ENCODE results near the gene POMT1.
"Not testable (repeated sequence)": the region's sequence is repeated elsewhere in the genome, so short reads cannot be mapped to it uniquely, and the experiment has no call there.

The POMT1 gene

GRCh38 chr9:131500939-131501541 is 1.7 kb upstream of the POMT1 start:
- no peaks in the 10 kb centered on the region for H3K9me3 ChIP-seq (ENCODE audit: control insufficient read depth, low read depth, low read length)
- H3K9ac ChIP-seq (ENCODE audit: low read length) = no peak overlapping the region
- peaks cover 38% of the 10 kb centered on the region for H3K36me3 ChIP-seq (ENCODE audit: control insufficient read depth, low read depth, low read length)
- no peak overlapping the region for H3K4me3 ChIP-seq (ENCODE audit: low read length)
- H3K4me1 ChIP-seq (ENCODE audit: control insufficient read depth, low read depth, low read length) = peaks cover 6% of the 10 kb centered on the region
- H3K27ac ChIP-seq (ENCODE audit: low read length) = no peak overlapping the region
- H3K27me3 ChIP-seq (ENCODE audit: control insufficient read depth, insufficient read depth, low read length) = peaks cover 10% of the 10 kb centered on the region

DNA sequence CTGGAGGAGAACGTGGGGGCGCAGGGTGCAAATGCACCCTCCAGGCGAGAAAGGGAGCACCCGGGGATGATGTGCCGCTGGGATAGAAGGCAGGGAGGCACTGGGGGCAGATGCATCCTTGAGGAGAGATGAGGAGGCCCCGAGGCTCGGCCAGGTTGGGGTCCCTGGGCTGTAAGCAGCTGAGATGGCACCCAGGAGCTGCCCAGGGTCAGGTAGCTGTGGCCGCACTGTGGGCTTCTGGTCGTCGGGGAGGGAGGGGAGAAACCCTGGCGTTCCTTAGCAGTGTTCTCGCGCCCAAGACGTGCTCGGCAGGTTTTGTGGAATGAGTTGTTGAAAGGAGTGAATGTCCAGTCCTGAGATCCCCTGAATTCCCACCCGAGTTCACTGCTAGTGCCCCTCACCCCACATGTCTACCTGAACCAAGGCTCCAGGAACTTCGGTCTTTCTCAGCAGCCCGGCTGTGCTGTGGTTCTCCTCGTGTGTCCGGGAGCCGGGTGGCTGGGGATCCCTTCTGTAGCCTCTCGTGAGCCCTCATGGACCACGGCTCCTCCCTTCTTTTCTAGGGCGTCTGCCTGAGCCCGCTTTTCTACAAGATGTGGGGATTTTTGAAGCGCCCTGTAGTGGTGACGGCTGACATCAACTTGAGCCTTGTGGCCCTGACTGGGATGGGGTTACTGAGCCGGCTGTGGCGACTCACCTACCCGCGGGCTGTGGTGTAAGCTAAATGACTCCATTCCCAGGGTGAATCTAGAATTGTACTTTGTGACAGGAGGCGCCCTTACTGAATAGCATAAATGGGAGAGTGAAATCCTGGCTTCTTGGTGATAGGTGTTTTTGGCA is 1.1 kb downstream of the POMT1 start:
- Histone ChIP-seq H3K36me3 (ENCODE audit: control insufficient read depth, low read depth, low read length) (peaks cover 14% of the 10 kb centered on the region), H3K27ac (ENCODE audit: low read length) (no peak overlapping the region), H3K4me1 (ENCODE audit: control insufficient read depth, low read depth, low read length) (peaks cover 6% of the 10 kb centered on the region), H3K9ac (ENCODE audit: low read length) (peak overlapping the region; percentile 57), H3K9me3 (ENCODE audit: control insufficient read depth, low read depth, low read length) (no peaks in the 10 kb centered on the region), H3K4me3 (ENCODE audit: low read length) (peak overlapping the region; percentile 80), H3K27me3 (ENCODE audit: control insufficient read depth, insufficient read depth, low read length) (peaks cover 10% of the 10 kb centered on the region)

DNA sequence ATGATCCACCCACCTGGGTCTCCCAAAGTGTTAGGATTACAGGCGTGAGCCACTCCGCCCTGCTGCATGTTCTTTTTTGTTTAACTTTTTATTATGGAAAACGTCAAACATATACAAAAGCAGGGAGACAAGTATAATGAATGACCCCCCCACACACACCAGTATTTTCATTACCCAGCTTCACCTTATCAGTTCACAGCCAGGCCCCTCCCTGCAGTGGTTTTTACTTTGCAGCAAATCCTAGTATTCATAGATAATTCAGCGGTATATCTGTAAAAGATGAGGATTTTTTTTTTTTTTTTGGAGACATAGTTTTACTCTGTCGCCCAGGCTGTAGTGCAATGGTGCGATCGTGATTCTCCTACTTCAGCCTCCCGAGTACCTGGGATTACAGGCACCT is 2.3 kb downstream of the POMT1 start:
- peaks cover 10% of the 10 kb centered on the region for H3K27me3 ChIP-seq (ENCODE audit: control insufficient read depth, insufficient read depth, low read length)
- no peak overlapping the region for H3K9ac ChIP-seq (ENCODE audit: low read length)
- H3K27ac ChIP-seq (ENCODE audit: low read length) = no peak overlapping the region
- H3K4me1 ChIP-seq (ENCODE audit: control insufficient read depth, low read depth, low read length) = peaks cover 6% of the 10 kb centered on the region
- H3K4me3 ChIP-seq (ENCODE audit: low read length) = no peak overlapping the region
- H3K9me3 ChIP-seq (ENCODE audit: control insufficient read depth, low read depth, low read length) = no peaks in the 10 kb centered on the region
- H3K36me3 ChIP-seq (ENCODE audit: control insufficient read depth, low read depth, low read length) = peaks cover 8% of the 10 kb centered on the region

- Histone ChIP-seq H3K9me3 (ENCODE audit: control insufficient read depth, low read depth, low read length) (no peaks in the 10 kb centered on the region), H3K4me1 (ENCODE audit: control insufficient read depth, low read depth, low read length) (no peaks in the 10 kb centered on the region), H3K9ac (ENCODE audit: low read length) (no peak overlapping the region), H3K36me3 (ENCODE audit: control insufficient read depth, low read depth, low read length) (peaks cover 45% of the 10 kb centered on the region), H3K4me3 (ENCODE audit: low read length) (no peak overlapping the region), H3K27me3 (ENCODE audit: control insufficient read depth, insufficient read depth, low read length) (no peaks in the 10 kb centered on the region), H3K27ac (ENCODE audit: low read length) (no peak overlapping the region)
These were observed 8.7 kb downstream of the POMT1 start for GRCh38 chr9:131511416-131511815.

GRCh38 chr9:131511880-131512279 is 9.2 kb downstream of the POMT1 start:
- no peaks in the 10 kb centered on the region for H3K9me3 ChIP-seq (ENCODE audit: control insufficient read depth, low read depth, low read length)
- H3K9ac ChIP-seq (ENCODE audit: low read length) = no peak overlapping the region
- H3K36me3 ChIP-seq (ENCODE audit: control insufficient read depth, low read depth, low read length) = peaks cover 50% of the 10 kb centered on the region
- H3K27me3 ChIP-seq (ENCODE audit: control insufficient read depth, insufficient read depth, low read length) = no peaks in the 10 kb centered on the region
- no peak overlapping the region for H3K4me3 ChIP-seq (ENCODE audit: low read length)
- H3K27ac ChIP-seq (ENCODE audit: low read length) = no peak overlapping the region
- H3K4me1 ChIP-seq (ENCODE audit: control insufficient read depth, low read depth, low read length) = no peaks in the 10 kb centered on the region

DNA sequence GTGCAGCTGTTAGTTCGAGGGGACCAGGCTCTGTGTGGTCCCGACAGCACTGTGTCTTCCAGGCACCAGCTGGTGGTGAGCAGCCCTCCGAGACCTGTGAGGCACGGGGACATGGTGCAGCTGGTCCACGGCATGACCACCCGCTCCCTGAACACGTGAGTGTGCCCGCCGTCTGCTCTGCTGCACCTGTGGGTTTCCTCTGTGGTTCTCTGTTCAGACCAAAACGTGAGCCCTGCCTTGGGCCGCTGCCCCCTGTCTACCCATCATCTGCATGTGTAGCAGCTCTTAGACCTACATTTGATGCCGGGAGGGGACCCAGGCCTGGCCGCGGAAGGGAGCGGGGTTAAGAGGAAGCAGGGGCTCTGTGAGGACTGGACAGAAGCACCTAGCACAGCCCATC is 10.5 kb downstream of the POMT1 start:
- no peak overlapping the region for H3K27ac ChIP-seq (ENCODE audit: low read length)
- no peaks in the 10 kb centered on the region for H3K27me3 ChIP-seq (ENCODE audit: control insufficient read depth, insufficient read depth, low read length)
- no peaks in the 10 kb centered on the region for H3K9me3 ChIP-seq (ENCODE audit: control insufficient read depth, low read depth, low read length)
- H3K36me3 ChIP-seq (ENCODE audit: control insufficient read depth, low read depth, low read length) = peaks cover 53% of the 10 kb centered on the region
- no peak overlapping the region for H3K4me3 ChIP-seq (ENCODE audit: low read length)
- H3K4me1 ChIP-seq (ENCODE audit: control insufficient read depth, low read depth, low read length) = no peaks in the 10 kb centered on the region
- no peak overlapping the region for H3K9ac ChIP-seq (ENCODE audit: low read length)

DNA sequence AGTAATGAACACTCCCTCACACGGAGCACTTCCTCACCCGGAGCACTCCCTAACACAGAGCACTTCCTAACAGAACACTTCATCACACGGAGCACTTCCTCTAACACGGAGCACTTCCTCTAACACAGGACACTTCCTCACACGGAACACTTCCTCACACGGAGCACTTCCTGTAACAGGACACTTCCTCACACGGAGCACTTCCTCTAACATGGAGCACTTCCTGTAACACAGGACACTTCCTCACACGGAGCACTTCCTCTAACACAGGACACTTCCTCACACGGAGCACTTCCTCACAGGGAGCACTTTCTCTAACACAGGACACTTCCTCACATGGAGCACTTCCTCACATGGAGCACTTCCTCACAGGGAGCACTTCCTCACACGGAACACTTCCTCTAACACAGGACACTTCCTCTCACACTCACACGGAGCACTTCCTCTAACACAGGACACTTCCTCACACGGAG is 12.9 kb downstream of the POMT1 start:
- H3K27me3 ChIP-seq (ENCODE audit: control insufficient read depth, insufficient read depth, low read length); H3K9me3 ChIP-seq (ENCODE audit: control insufficient read depth, low read depth, low read length); H3K4me3 ChIP-seq (ENCODE audit: low read length); H3K27ac ChIP-seq (ENCODE audit: low read length); H3K4me1 ChIP-seq (ENCODE audit: control insufficient read depth, low read depth, low read length); H3K9ac ChIP-seq (ENCODE audit: low read length): not testable (repeated sequence)
- H3K36me3 ChIP-seq (ENCODE audit: control insufficient read depth, low read depth, low read length) = peaks cover 67% of the 10 kb centered on the region

GRCh38 chr9:131516100-131516499 is 13.4 kb downstream of the POMT1 start:
- Histone ChIP-seq H3K27ac (ENCODE audit: low read length) (no peak overlapping the region), H3K27me3 (ENCODE audit: control insufficient read depth, insufficient read depth, low read length) (no peaks in the 10 kb centered on the region), H3K4me3 (ENCODE audit: low read length) (no peak overlapping the region), H3K4me1 (ENCODE audit: control insufficient read depth, low read depth, low read length) (no peaks in the 10 kb centered on the region), H3K9ac (ENCODE audit: low read length) (no peak overlapping the region), H3K9me3 (ENCODE audit: control insufficient read depth, low read depth, low read length) (no peaks in the 10 kb centered on the region), H3K36me3 (ENCODE audit: control insufficient read depth, low read depth, low read length) (peaks cover 63% of the 10 kb centered on the region)

DNA sequence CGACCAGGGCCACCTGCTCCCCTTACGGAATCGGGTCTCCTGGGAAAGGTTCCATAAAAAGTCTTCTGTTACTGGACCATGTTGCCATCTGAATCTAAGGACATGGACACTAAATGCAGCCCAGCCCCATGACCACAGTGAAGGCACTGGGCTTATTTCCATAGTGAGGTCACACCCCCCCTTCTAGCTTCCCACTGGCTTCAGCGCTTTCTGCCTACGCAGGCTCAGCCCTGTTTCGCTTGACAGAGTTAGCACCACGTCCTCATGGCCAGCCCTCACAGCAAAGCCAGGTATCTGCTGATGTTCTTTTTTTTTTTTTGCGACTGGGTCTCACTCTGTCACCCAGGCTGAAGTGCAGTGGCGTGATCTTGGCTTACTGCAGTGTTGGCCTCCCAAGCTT is 14.2 kb downstream of the POMT1 start:
- H3K4me1 ChIP-seq (ENCODE audit: control insufficient read depth, low read depth, low read length) = no peaks in the 10 kb centered on the region
- H3K4me3 ChIP-seq (ENCODE audit: low read length) = no peak overlapping the region
- H3K36me3 ChIP-seq (ENCODE audit: control insufficient read depth, low read depth, low read length) = peaks cover 65% of the 10 kb centered on the region
- H3K9me3 ChIP-seq (ENCODE audit: control insufficient read depth, low read depth, low read length) = no peaks in the 10 kb centered on the region
- no peaks in the 10 kb centered on the region for H3K27me3 ChIP-seq (ENCODE audit: control insufficient read depth, insufficient read depth, low read length)
- no peak overlapping the region for H3K27ac ChIP-seq (ENCODE audit: low read length)
- no peak overlapping the region for H3K9ac ChIP-seq (ENCODE audit: low read length)

GRCh38 chr9:131517761-131518190 is 15.1 kb downstream of the POMT1 start:
- H3K27ac ChIP-seq (ENCODE audit: low read length) = no peak overlapping the region
- no peaks in the 10 kb centered on the region for H3K9me3 ChIP-seq (ENCODE audit: control insufficient read depth, low read depth, low read length)
- no peak overlapping the region for H3K9ac ChIP-seq (ENCODE audit: low read length)
- no peak overlapping the region for H3K4me3 ChIP-seq (ENCODE audit: low read length)
- H3K36me3 ChIP-seq (ENCODE audit: control insufficient read depth, low read depth, low read length) = peaks cover 60% of the 10 kb centered on the region
- H3K4me1 ChIP-seq (ENCODE audit: control insufficient read depth, low read depth, low read length) = no peaks in the 10 kb centered on the region
- H3K27me3 ChIP-seq (ENCODE audit: control insufficient read depth, insufficient read depth, low read length) = no peaks in the 10 kb centered on the region

GRCh38 chr9:131518553-131518952 is 15.8 kb downstream of the POMT1 start:
- Histone ChIP-seq H3K36me3 (ENCODE audit: control insufficient read depth, low read depth, low read length) (peaks cover 57% of the 10 kb centered on the region), H3K9me3 (ENCODE audit: control insufficient read depth, low read depth, low read length) (no peaks in the 10 kb centered on the region), H3K9ac (ENCODE audit: low read length) (no peak overlapping the region), H3K27ac (ENCODE audit: low read length) (no peak overlapping the region), H3K4me3 (ENCODE audit: low read length) (no peak overlapping the region), H3K4me1 (ENCODE audit: control insufficient read depth, low read depth, low read length) (no peaks in the 10 kb centered on the region), H3K27me3 (ENCODE audit: control insufficient read depth, insufficient read depth, low read length) (no peaks in the 10 kb centered on the region)

GRCh38 chr9:131520503-131520902 is 17.8 kb downstream of the POMT1 start:
- no peak overlapping the region for H3K27ac ChIP-seq (ENCODE audit: low read length)
- no peaks in the 10 kb centered on the region for H3K27me3 ChIP-seq (ENCODE audit: control insufficient read depth, insufficient read depth, low read length)
- no peaks in the 10 kb centered on the region for H3K4me1 ChIP-seq (ENCODE audit: control insufficient read depth, low read depth, low read length)
- peaks cover 69% of the 10 kb centered on the region for H3K36me3 ChIP-seq (ENCODE audit: control insufficient read depth, low read depth, low read length)
- H3K4me3 ChIP-seq (ENCODE audit: low read length) = no peak overlapping the region
- no peaks in the 10 kb centered on the region for H3K9me3 ChIP-seq (ENCODE audit: control insufficient read depth, low read depth, low read length)
- H3K9ac ChIP-seq (ENCODE audit: low read length) = no peak overlapping the region

All from iPS-18a (cell line).